A549 (cell line): ENCODE results near the gene HK1. TPM values are rescaled to one million over a fixed set of nuclear protein-coding genes. Genes with fewer than 3 reads are reported as not detected.

Experiments
- ATAC-seq, 2 experiments: fragments of 200-7000 bp in 1 of 2; fragments of >200 bp in 1 of 2; cut with Nextera tagmentation in 1 of 2; cut with Tn5 transposase in 1 of 2; 3 replicates each; pipeline versions ENCODE4 v1.8.0 to v1.9.1; 2018 to 2020; ENCODE audit warnings: mild to moderate bottlenecking in 1 of 2, moderate library complexity in 1 of 2
- CTCF ChIA-PET: fragments of 300-600 bp; sonication (Branson Sonifier 250); formaldehyde crosslinking; extraction: SDS; loops from one replicate; lab custom pipeline; 2021; ENCODE audit warnings: antibody characterized with exemption, inconsistent platforms; lab: Yijun Ruan, JAX
- POLR2A ChIA-PET: fragments of 350-600 bp; formaldehyde crosslinking; extraction: SDS; loops from one replicate; lab custom pipeline; 2021; ENCODE audit warnings: antibody characterized with exemption, inconsistent platforms; lab: Yijun Ruan, JAX
- DNase-seq, 2 experiments: peaks; one replicate each; pipeline versions ENCODE4 v3.0.0 to v3.0.0-alpha.2; 2011 to 2016; ENCODE audit warnings: low read depth in 1 of 2, low spot score in 1 of 2
- FAIRE-seq: peaks from 2 replicates; lab custom pipeline; 2011; peaks lifted over from hg19 to GRCh38; lab: Jason Lieb, UNC
- H3K27ac ChIP-seq, 2 experiments: fragments of >200 bp; sonication (Bioruptor Twin); formaldehyde crosslinking; 3 replicates each; pipeline ENCODE4 v1.5.1; 2016 to 2017
- H3K4me1 ChIP-seq: fragments of >200 bp; sonication (Bioruptor Twin); formaldehyde crosslinking; 3 replicates; pipeline ENCODE4 v1.6.1; 2016
- H3K4me2 ChIP-seq: fragments of >200 bp; sonication (Bioruptor Twin); formaldehyde crosslinking; 3 replicates; pipeline ENCODE4 v1.6.1; 2016
- H3K4me3 ChIP-seq: fragments of >200 bp; sonication (Bioruptor Twin); formaldehyde crosslinking; 3 replicates; pipeline ENCODE4 v1.5.1; 2016
- H3K9me3 ChIP-seq: fragments of >200 bp; sonication (Bioruptor Twin); formaldehyde crosslinking; 3 replicates; pipeline ENCODE4 v1.6.1; 2016
- ATOH8 ChIP-seq: fragments of 250-450 bp; sonication (Bioruptor Pico); IDR thresholded peaks from 2 replicates; pipeline ENCODE4 v1.5.0; 2020; ENCODE audit warnings: low read depth, mild to moderate bottlenecking, moderate library complexity
- BCL3 ChIP-seq: fragments of >200 bp; sonication (Bioruptor Twin); formaldehyde crosslinking; IDR thresholded peaks from 3 replicates; pipeline ENCODE4 v1.6.1; 2016
- BHLHE40 ChIP-seq: IDR thresholded peaks from 2 replicates; pipeline ENCODE4 v1.6.1; 2012; ENCODE audit warnings: low read depth, low read length, inconsistent platforms
- CEBPB ChIP-seq, 2 experiments: fragments of >200 bp in 1 of 2; sonication (Bioruptor Twin) in 1 of 2; formaldehyde crosslinking in 1 of 2; IDR thresholded peaks; 2 replicates each; pipeline ENCODE4 v1.6.1; 2012 to 2016
- CTCF ChIP-seq: fragments of >200 bp; sonication (Bioruptor Twin); formaldehyde crosslinking; IDR thresholded peaks from 3 replicates; pipeline ENCODE4 v1.5.1; 2016
- EP300 ChIP-seq, 2 experiments: fragments of >200 bp; sonication (Bioruptor Twin); formaldehyde crosslinking; IDR thresholded peaks; 2 replicates in 1 of 2; 3 replicates in 1 of 2; pipeline ENCODE4 v1.6.1; 2016 to 2017
- FOSB ChIP-seq: fragments of 250-450 bp; sonication (Bioruptor Pico); IDR thresholded peaks from 2 replicates; pipeline ENCODE4 v1.5.0; 2020; ENCODE audit warnings: mild to moderate bottlenecking, moderate library complexity
- HEYL ChIP-seq: fragments of 250-450 bp; sonication (Bioruptor Pico); IDR thresholded peaks from 2 replicates; pipeline ENCODE4 v1.8.0; 2021; ENCODE audit warnings: mild to moderate bottlenecking, moderate library complexity
- HMGXB4 ChIP-seq: fragments of 250-450 bp; sonication (Bioruptor Pico); IDR thresholded peaks from 2 replicates; pipeline ENCODE4 v1.5.0; 2021; ENCODE audit warnings: mild to moderate bottlenecking, moderate library complexity, borderline replicate concordance
- JUN ChIP-seq, 2 experiments: fragments of >200 bp; sonication (Bioruptor Twin); formaldehyde crosslinking; IDR thresholded peaks; 2 replicates in 1 of 2; 3 replicates in 1 of 2; pipeline ENCODE4 v1.6.1; 2016 to 2017
- JUNB ChIP-seq: fragments of >200 bp; sonication (Bioruptor Twin); formaldehyde crosslinking; IDR thresholded peaks from 2 replicates; pipeline ENCODE4 v1.6.1; 2016
- KDM1A ChIP-seq: fragments of 200-600 bp; sonication (generic); IDR thresholded peaks from 2 replicates; pipeline ENCODE4 v1.6.1; 2016; ENCODE audit warnings: low read depth, mild to moderate bottlenecking
- MYC ChIP-seq: IDR thresholded peaks from 2 replicates; pipeline ENCODE4 v1.6.1; 2012; ENCODE audit warnings: mild to moderate bottlenecking, inconsistent platforms, low read length, improper control_type of control experiment, borderline replicate concordance
- NR3C1 ChIP-seq: fragments of >200 bp; sonication (Bioruptor Twin); formaldehyde crosslinking; IDR thresholded peaks from 3 replicates; pipeline ENCODE4 v1.6.1; 2017
- POLR2A ChIP-seq: IDR thresholded peaks from 2 replicates; pipeline ENCODE4 v1.6.1; 2012; ENCODE audit warnings: mild to moderate bottlenecking, low read length
- RNF2 ChIP-seq: fragments of 200-600 bp; sonication (generic); IDR thresholded peaks from 2 replicates; pipeline ENCODE4 v1.6.1; 2016; ENCODE audit warnings: low read depth, mild to moderate bottlenecking, antibody characterized with exemption, moderate library complexity, borderline replicate concordance
- TP53 ChIP-seq: fragments of 250-450 bp; sonication (Bioruptor Pico); IDR thresholded peaks from 2 replicates; pipeline ENCODE4 v1.5.0; 2021; ENCODE audit warnings: mild to moderate bottlenecking, moderate library complexity
- ZC3H11A ChIP-seq: fragments of 450-650 bp; IDR thresholded peaks from 2 replicates; pipeline ENCODE4 v1.6.1; 2014; ENCODE audit warnings: antibody characterized with exemption, mild to moderate bottlenecking
- ZFP36 ChIP-seq: fragments of 450-650 bp; IDR thresholded peaks from 2 replicates; pipeline ENCODE4 v1.6.1; 2014; ENCODE audit warnings: borderline replicate concordance; ENCODE audit not compliant: partially characterized antibody
- WGBS: methylation state at CpG from one replicate; pipeline ENCODE4 v1.1.6; 2017; ENCODE audit errors: missing lambda C conversion rate; 5-methylcytosine and 5-hydroxymethylcytosine counted together
- polyA plus RNA-seq, 4 experiments: library from polyadenylated mRNA; depleted of rRNA in 3 of 4; stranded (reverse); fragments of >200 nt; fragmentation: RNase III in 1 of 4; extraction: RNeasy Plus Mini Kit Qiagen cat#74134 plus additional on column Dnase treatment in 1 of 4; gene quantifications; 2 replicates in 3 of 4; 3 replicates in 1 of 4; pipeline ENCODE4 v1.2.3, GENCODE V29; 2011 to 2017
- TF ChIP-seq, protein P1 (sequence below): IDR thresholded peaks from 2 replicates; pipeline ENCODE4 v1.6.1; 2012; ENCODE audit warnings: low read depth, borderline replicate concordance

Gene HK1
- polyA plus RNA-seq, 2 of the 4 experiments (the other 2 are of a cell fraction), result 17.3 to 58.9 TPM

- TF ChIP-seq ATOH8 (no peak), JUNB (no peak), ZC3H11A (no peak), CEBPB (IDR thresholded peaks at IDR 0.05) (no peak), POLR2A (no peak), RNF2 (no peak), TP53 (CRISPR knock-in tag) (no peak), EP300 (IDR thresholded peaks at IDR 0.05) (no peak), NR3C1 (no peak)
- TF ChIP-seq, protein P1, sequence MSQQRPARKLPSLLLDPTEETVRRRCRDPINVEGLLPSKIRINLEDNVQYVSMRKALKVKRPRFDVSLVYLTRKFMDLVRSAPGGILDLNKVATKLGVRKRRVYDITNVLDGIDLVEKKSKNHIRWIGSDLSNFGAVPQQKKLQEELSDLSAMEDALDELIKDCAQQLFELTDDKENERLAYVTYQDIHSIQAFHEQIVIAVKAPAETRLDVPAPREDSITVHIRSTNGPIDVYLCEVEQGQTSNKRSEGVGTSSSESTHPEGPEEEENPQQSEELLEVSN, result no peak
Observed at GRCh38 chr10:69331161-69331560, 52.9 kb downstream of the HK1 start (continued).

DNA sequence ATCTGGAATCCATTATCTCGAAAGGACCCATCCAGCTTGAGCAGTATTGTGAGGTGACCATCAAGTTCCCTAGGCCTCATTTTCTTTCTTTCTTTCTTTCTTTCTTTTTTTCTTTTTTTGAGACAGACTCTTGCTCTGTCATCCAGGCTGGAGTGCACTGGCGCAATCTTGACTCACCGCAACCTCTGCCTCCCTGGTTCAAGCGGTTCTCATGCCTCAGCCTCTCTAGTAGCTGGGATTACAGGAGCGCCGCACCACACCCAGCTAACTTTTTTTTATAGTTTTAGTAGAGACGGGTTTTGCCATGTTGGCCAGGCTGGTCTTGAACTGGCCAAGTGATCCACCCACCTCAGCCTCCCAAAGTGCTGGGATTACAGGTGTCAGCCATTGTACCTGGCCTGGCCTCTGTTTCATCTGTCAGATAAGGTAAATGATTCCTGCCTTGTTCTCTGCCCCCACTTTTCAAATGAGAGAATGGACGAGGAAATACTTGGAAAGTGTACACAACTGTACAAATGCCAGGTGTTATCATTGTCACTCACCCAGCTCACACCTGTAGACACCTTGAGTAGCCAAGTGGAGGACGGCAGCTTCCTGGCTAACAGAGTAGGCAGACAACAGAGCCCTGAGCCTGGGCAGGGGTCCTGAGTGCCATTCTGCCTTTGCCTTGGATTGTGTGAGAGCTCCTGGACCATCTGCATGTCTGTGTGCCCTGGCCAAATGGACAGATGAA is 54.1 kb downstream of the HK1 start:
- ChIA-PET POLR2A (no interaction called here), CTCF (interaction anchor here (1.1 to 1.5 kb wide), 4 partner anchors 42 to 76 kb away, joined by 3 read pairs; no protein-coding TSS in a partner anchor)
- DNase-seq (no peak), FAIRE-seq (no peak), ATAC-seq (no peak)
- no peaks in the 10 kb centered on the region for H3K9me3 ChIP-seq
- H3K4me2 ChIP-seq, result no peak overlapping the region
- 85% methylated on average over 9 of the region's 9 CpGs for WGBS
- H3K4me3 ChIP-seq, result no peak overlapping the region
- peaks cover 6% of the 10 kb centered on the region for H3K4me1 ChIP-seq
- TF ChIP-seq FOSB (CRISPR knock-in tag) (no peak), HMGXB4 (no peak), KDM1A (no peak), NR3C1 (no peak), BCL3 (no peak), HEYL (CRISPR knock-in tag) (no peak), POLR2A (no peak), MYC (no peak), TP53 (CRISPR knock-in tag) (no peak), JUN (IDR thresholded peaks at IDR 0.05) (no peak), ZC3H11A (no peak), RNF2 (no peak), ZFP36 (no peak), BHLHE40 (no peak), CTCF (no peak)
- H3K27ac ChIP-seq, result no peak overlapping the region
